Jurkat, Clone E6-1 (cell line): ENCODE results near the gene CD164.
"Not testable (repeated sequence)": the region's sequence is repeated elsewhere in the genome, so short reads cannot be mapped to it uniquely, and the experiment has no call there.

ENCODE experiments used
- DNase-seq: peaks from one replicate; pipeline ENCODE4 v3.0.0-alpha.2; 2011; ENCODE audit warnings: low read depth, low spot score
- H3K4me3 ChIP-seq: 2 replicates; pipeline ENCODE4 v1.5.1; 2011; ENCODE audit warnings: mild to moderate bottlenecking, low read length, control low read depth, moderate library complexity

CD164 gene

GRCh38 chr6:109381061-109381746 lies 1.1 kb downstream of the CD164 start:
- H3K4me3 ChIP-seq = peak overlapping the region; percentile 67
- peak; percentile 43 for DNase-seq

GRCh38 chr6:109379711-109380110 lies 2.6 kb downstream of the CD164 start:
- no peak for DNase-seq
- H3K4me3 ChIP-seq = peak overlapping the region; percentile 67; the same call in 1 of the 2 replicates

- no peak for DNase-seq
- H3K4me3 ChIP-seq = no peak overlapping the region
Observed at GRCh38 chr6:109377717-109378116, 4.5 kb downstream of the CD164 start.

- H3K4me3 ChIP-seq = no peak overlapping the region
- DNase-seq = no peak
Observed at GRCh38 chr6:109374326-109374892, 7.9 kb downstream of the CD164 start.

- no peak for DNase-seq
- H3K4me3 ChIP-seq = no peak overlapping the region
Observed at GRCh38 chr6:109373762-109374161, 8.5 kb downstream of the CD164 start.

- no peak for DNase-seq
- no peak overlapping the region for H3K4me3 ChIP-seq
Observed at GRCh38 chr6:109373331-109373730, 8.9 kb downstream of the CD164 start.

GRCh38 chr6:109372130-109372529 lies 10.1 kb downstream of the CD164 start:
- no peak overlapping the region for H3K4me3 ChIP-seq
- DNase-seq = no peak

- H3K4me3 ChIP-seq = no peak overlapping the region
- DNase-seq = no peak
Observed at GRCh38 chr6:109370792-109371191, 11.5 kb downstream of the CD164 start.

- DNase-seq = no peak
- no peak overlapping the region for H3K4me3 ChIP-seq
Observed at GRCh38 chr6:109370336-109370735, 11.9 kb downstream of the CD164 start.

- DNase-seq = no peak
Observed at GRCh38 chr6:109369728-109370127, 12.5 kb downstream of the CD164 start.

GRCh38 chr6:109364382-109365078 lies 17.7 kb downstream of the CD164 start:
- DNase-seq, H3K4me3 ChIP-seq: not testable (repeated sequence)

More at GRCh38 chr6:109369728-109370127, 12.5 kb downstream of the CD164 start:
- no peak overlapping the region for H3K4me3 ChIP-seq

GRCh38 chr6:109363753-109364152 lies 18.5 kb downstream of the CD164 start:
- H3K4me3 ChIP-seq = no peak overlapping the region
- DNase-seq = no peak

GRCh38 chr6:109362102-109362884 lies 20.0 kb downstream of the CD164 start:
- no peak overlapping the region for H3K4me3 ChIP-seq
- DNase-seq = no peak

- no peak for DNase-seq
Observed at GRCh38 chr6:109360791-109361190, 21.5 kb downstream of the CD164 start.

GRCh38 chr6:109360281-109360680 lies 22.0 kb downstream of the CD164 start:
- no peak for DNase-seq
- H3K4me3 ChIP-seq = no peak overlapping the region

More at GRCh38 chr6:109360791-109361190, 21.5 kb downstream of the CD164 start:
- no peak overlapping the region for H3K4me3 ChIP-seq

GRCh38 chr6:109359248-109359647 lies 23.0 kb downstream of the CD164 start:
- no peak overlapping the region for H3K4me3 ChIP-seq
- DNase-seq = no peak

GRCh38 chr6:109358204-109358603 lies 24.1 kb downstream of the CD164 start:
- no peak overlapping the region for H3K4me3 ChIP-seq
- DNase-seq = no peak

GRCh38 chr6:109356237-109356636 lies 26.0 kb downstream of the CD164 start:
- no peak for DNase-seq
- H3K4me3 ChIP-seq = no peak overlapping the region

- no peak overlapping the region for H3K4me3 ChIP-seq
- peak; percentile 14 for DNase-seq
Observed at GRCh38 chr6:109351231-109352130, 30.8 kb downstream of the CD164 start.
